ENCODE data around the gene EGF.
"Not testable (repeated sequence)": the region's sequence is repeated elsewhere in the genome, so short reads cannot be mapped to it uniquely, and the experiment has no call there.

Gene EGF

DNA sequence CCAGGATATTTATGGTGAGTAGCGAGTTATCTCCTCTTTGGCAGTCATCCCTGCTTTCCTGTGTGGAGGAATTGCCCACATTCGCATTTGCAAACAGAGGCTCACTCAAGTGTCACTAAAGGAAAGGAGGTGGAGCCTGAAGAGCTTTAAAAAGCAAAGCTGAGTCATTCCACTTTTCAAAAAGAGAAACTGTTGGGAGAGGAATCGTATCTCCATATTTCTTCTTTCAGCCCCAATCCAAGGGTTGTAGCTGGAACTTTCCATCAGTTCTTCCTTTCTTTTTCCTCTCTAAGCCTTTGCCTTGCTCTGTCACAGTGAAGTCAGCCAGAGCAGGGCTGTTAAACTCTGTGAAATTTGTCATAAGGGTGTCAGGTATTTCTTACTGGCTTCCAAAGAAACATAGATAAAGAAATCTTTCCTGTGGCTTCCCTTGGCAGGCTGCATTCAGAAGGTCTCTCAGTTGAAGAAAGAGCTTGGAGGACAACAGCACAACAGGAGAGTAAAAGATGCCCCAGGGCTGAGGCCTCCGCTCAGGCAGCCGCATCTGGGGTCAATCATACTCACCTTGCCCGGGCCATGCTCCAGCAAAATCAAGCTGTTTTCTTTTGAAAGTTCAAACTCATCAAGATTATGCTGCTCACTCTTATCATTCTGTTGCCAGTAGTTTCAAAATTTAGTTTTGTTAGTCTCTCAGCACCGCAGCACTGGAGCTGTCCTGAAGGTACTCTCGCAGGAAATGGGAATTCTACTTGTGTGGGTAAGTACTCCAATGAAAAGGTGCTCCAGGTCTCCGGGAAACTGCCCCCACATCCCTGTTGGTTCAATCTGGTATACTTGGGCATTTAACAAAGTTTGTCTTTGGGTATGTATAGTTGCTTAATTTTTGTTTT, at the start of gene EGF:
TSS of gene EGF (plus strand) at position 178 of the 890 bp plus-strand sequence. CDS start at position 631, 453 bp downstream.
- DNase-seq: no peak

DNA sequence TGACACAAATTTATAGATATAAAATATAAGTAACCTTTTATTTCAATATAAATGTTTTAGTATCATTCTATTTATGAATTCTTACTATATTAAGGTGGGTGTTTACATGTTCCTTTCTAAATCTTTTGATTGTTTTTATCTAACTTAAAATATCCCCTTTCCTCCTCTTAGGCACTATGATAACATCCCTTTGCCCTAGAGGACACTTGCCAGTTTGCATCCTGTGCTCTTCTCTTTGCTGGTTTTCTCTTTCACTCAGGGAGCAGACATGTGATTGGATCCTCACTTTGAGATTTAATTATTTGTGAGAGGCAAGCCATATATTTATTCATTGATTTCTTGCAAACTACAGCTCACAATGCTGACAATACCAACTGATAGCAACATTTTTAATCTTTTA, 48.5 kb upstream of the EGF start:
- DNase-seq: no peak

DNA sequence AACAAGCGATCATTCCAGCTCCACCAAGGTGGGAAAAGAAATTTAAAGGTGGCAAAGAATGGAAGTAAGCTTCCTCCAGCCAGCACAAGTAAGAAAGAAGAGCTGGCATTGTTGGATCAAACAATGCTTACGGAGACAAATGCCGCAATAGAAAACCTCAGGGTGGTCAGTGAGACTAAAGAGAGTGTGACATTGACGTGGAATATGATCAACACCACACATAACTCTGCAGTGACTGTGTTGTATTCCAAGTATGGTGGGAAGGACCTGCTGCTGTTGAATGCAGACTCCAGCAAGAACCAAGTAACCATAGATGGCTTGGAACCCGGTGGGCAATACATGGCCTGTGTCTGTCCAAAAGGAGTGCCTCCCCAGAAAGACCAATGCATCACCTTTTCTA, 42.6 kb upstream of the EGF start:
- DNase-seq: no peak

DNA sequence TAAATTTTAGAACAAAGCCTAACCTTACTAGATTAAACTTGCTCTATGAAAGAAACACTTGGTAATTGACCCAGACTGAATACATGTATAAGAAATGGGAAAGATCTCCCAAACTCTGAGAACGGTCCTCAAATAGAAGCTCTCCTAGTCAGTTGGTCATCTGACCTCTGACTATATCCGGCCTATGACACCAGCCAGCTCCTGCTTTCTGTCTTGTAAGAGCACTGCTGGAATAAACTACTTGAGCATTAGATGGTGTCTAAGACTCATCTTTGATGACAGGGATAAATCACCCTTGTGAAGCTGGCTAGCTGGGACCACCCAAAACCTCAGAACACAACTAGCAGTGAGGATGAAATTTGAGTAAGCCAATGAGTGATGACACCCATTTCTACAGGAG, 40.6 kb upstream of the EGF start:
- no peak for DNase-seq

DNA sequence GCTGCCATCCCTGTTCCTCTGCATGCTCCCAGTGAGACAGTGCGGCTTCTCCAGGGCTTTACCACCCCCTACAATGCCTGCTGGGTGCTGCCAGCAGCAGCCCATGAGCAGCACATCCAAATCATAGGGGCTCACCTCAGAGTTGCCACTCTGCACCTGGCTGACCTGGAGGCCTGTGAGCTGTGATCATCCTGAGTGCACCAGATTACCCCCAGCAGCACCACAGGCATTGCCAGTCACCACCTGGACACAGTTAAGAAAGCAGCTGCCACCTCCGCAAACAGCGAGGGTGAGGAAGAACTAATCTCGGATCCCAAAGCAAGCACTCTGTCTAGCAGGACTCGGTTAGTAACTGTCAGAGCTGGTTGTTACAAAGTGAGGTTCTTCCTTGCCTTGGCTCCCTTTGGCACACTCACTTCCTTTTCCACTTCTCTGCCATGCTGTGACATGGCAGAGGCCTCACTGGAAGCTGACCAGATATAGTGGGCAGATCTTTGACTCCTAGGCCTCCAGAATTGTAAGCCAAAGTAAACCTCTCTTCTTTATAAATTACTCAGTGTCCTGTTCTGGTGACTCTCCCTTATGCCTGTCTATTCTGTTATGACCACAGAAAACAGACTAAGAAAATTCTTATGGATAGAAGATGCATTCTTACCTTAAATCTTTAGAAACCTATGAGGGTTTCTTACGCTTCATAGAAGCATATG, 39.6 kb upstream of the EGF start:
- DNase-seq: no peak

DNA sequence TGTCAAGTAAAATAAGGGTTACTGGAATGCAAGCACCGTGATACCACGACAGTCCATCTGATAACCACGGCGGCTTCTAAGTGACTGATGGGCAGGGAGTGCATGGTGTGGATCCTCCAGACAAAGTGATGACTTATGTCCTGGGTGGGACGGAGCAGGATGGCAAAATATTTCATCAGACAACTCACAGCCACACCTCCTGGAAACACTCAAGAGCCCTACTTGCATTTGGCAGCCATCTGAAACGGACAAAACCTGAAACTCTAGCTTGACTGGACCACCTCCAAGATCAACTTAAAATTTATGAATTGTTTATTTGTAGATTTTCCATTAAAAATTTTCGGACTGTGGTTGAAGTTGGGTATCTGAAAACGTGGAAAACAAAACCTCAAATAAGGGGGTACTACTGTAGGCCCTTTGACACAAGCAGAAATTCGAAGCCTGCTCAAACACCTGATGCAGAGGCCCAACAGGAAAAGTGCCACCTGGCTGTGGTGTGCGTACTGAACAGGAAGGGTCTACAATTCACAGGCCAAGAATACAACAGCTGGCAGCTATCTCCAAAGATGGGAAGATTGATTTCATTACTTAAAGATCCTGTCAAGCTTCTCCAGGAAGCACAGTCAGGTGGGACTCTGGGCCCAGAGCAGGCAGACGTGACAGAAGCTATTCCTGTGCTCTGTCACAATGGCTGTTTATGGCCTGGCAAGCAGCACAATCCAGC, 38.7 kb upstream of the EGF start:
- DNase-seq: no peak

DNA sequence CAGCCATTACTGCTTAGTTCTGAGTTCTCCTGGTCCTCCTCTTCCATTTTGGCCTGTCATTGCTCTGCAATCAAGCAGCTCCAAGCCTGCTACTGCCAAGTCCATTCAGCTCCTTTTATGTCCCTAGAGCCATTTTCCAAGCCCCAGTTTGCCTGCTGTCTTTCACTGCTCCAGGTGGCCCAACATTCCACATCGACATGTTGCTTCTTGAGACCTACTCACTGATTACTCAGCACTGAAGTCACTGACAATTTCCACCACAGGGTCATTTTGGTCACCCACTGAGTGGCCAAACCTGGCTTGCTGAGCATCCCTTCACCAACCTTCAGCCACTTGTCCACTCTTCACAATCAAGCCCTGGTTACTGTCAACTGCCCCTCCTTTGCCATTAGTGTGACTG, 37.6 kb upstream of the EGF start:
- DNase-seq: no peak

DNA sequence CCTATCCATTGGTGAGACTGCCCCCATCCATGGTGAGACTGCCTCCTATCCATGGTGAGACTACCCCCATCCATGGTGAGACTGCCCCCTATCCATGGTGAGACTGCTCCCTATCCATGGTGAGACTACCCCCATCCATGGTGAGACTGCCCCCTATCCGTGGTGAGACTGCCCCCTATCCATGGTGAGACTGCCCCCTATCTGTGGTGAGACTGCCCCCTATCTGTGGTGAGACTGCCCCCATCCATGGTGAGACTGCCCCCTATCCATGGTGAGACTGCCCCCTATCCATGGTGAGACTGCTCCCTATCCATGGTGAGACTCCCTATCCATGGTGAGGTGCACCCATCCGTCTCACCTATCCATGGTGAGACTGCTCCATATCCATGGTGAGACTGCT, 37.1 kb upstream of the EGF start:
- DNase-seq: not testable (repeated sequence)

DNA sequence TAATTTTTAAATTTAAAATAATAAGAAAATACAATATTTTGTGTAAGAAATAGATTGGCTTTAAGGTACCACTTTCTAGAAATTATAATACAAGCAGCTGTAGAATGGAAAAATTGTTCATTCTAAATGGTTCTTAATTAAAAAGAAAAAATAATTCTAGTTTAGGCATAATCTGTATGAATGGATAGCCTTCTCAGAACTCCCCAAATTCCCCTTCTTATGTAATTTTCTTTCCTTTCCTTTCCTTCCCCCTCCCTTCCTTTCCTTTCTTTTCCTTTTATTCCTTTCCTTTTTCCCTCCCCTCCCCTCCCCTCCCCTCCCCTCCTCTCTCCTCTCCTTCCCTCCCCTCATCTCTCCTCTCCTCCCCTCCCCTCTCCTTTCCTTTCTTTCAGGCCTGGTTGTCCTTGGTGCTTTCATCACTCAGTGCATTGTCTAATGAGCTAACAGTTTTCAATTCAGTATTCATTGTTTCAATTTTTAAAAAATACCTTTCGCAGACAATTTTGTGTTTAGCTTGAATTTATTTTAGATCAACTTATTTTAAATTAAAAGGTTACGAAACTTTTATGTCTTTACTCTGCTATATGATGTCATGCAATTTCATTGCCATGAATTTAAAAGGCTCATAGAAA, 35.9 kb upstream of the EGF start:
- no peak for DNase-seq

DNA sequence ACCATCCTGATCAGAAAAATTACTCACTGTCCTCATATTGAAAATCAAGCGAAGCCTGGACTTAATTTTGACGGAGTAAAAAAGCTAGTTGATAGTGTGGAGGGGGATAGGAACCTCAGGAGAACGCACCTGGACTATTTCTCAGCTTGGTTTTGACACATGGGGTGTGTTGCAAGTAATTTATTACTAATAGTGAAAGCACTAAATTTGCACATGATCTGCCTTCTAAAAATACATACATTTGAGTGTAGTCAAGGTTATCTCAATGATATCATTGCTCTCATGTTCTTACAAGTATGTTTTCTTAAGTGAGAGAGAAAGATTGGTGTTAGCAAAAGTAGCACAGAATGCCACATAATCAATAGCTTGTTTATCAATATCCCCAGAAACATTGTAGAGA, 35.3 kb upstream of the EGF start:
- DNase-seq: no peak

DNA sequence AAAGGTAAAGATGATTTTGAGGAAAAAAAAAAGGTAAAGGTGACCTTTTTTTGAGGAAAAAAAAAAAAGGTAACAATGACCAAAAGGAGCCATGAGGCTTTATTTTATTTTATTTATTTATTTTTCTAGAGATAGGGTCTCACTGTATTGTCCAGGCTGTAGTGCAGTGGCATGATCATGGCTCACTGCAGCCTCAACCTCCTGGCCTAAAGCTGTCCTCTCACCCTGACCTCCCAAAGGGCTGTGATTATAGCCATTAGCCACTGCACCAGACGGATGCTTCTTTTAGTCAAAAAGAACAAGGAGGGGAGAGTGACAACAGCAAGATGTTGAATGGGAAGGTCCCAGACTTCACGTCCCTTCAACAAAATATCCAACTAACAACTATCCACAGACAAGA, 34.3 kb upstream of the EGF start:
- no peak for DNase-seq

DNA sequence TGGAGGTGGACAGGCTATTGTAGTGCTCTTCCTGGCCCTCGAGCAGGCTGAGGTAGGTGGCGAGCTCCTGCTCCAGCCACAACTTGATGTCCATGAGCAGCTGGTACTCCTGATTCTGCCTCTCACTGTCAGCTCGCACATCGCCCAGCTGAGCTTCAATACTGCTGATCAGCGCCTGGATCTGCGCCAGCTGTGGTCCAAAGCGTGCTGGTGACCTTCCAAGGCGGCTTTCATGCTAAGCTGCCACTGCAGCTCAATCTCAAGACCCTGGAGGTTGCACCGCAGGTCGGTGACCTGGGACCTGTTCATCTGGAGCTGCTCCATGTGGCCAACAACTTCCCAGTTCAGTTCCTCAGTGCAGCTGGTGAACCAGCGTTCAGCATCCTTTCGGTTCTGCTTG, 33.6 kb upstream of the EGF start:
- no peak for DNase-seq

DNA sequence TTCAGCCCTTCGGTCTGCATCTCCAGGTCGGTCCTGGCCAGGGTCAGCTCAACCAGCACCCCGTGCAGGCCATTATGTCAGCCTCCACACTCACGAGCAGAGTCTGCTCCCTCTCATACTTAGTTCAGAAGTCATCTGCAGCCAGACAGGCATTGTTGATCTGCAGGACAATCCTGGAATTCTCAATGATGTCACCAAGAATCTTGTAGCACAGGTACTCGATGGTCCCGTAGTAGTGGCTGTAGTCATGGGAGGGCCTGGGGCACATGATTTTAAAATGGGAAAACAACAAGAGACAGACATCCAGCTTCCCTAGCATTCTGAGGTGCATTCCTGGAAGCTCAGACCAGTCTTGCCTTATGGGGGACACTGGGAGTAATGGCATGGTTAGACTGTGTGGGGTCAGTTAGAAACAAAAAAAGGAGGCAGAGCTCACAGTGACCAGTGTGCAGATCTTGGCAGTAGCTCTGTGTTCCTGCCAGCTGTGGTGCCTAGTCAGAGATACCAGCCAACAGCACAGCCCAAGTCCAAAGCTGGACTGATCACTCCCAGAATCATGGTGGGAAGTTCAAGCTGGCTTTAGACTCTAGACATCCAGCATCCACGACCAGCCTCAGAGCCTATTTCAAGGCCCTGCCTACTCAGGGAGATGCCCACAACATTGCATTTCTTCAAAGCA, 32.9 kb upstream of the EGF start:
- DNase-seq: no peak

DNA sequence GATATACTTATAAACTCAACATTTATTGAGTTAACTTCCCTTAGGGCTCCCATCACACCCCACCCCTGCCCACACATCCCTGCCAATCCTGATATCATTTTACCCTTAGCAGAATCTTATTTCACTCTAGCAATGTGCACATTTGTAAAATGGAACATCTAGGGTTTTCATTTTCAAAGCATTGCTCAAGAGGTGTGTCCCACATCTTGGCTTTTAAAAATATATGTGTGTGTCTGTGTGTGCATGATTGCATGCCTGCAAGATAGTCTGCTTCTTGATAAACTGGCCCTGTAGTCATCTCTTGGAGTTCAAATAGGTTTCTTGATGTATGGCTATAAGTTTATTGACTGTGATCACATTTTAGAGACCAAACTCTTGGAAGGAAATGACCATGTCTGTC, 26.4 kb upstream of the EGF start:
- DNase-seq: no peak

DNA sequence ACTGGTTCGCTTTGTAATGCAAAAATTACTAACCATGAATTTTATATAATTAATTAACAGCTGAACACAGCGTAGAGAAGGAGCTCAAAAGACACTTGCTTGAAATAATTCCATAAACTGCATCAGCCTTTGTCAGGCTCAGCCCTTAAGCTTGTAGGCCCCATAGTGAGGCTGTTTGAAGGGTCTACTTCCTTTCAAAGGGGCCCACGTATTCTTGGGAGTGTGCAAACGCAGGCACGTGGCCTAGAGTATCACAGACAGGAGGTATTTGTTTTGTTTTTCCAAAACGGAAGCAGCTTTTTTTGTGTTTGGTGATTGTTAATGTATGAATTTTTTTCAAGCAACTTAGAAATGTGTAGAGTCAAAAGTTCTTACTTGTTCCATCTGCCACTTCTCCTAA, 25.6 kb upstream of the EGF start:
- DNase-seq: no peak

DNA sequence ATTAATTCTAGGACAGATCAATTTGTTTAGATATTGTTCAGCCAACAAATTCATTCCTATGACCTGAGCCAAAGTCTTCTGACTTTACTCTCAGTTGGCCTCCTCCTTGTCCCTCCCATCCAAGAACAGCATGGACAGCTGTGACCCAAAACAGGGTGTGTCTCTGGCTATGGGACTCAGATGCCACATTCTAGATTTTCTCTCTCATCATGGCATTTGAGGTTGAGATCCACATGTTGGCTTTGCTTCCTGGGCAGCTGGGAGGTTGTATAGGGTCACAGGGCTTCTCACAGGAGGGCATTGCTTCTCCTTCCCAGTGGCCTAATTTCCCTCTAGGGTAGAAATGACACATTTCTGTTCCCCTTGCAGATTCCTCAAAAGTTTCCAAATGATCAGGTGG, 22.6 kb upstream of the EGF start:
- no peak for DNase-seq

DNA sequence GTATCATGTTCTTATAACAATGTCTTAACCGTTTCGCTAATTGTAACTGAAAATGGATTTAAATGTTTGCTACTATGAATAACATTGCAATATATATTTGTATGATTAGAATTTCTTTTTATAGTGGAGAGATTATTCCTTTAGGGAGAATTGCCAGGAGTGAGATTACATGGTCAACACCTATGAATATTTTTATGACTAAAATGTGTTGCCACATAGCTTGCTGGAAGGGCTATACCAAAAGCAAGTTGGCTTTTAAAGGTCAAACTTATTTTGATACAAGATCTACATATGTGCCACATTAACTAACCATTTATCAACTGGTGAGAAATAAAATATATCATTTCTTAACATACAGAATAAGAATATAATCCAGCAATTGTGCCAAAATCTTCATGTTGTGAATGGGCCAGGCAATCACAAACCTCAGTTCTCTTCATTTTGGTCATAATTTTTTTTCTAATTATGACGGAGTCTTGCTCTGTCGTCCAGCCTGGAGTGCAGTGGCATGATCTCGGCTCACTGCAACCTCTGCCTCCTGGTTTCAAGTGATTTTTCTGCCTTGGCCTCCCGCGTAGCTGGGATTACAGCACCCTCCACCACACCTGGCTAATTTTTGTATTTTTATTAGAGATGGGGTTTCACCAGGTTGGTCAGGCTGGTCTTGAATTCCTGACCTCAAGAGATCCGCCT, 10.0 kb upstream of the EGF start:
- no peak for DNase-seq

DNA sequence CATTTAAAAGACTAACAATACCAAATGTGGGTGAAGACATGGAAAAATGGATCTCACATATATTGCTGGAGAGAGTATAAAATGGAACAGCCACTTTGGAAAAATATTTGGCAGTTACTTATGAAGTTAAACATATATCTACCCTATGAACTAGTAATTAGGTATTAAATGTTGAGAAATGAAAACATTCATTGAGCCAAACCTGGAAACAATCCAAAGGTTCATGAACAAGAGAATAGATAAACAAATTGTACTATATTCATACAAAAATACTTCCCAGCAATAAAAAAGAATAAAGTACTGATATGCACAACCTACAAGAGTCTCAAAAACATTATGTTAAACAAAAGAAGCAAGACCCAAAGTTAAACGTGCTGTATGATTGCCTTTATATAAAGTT, 4.0 kb upstream of the EGF start:
- no peak for DNase-seq

DNA sequence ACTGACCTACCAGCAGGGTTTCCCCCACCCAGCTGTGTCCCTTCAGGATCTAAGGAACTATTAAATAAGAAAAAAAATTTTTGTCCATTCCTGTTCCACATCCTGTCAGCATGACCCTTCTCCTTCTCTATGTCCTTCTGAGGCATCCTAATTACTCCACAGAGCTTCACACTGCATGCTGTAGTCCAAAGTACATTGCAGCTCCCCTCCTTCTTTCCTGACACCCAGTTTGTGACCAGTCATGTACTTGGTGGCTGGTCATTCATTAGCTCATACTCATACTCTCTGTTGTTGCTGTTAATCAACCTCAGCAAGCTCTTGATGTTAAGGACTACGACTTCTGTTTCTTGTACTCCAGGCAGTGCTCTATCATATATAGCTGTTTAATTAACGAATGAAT, 2.4 kb upstream of the EGF start:
- no peak for DNase-seq

DNA sequence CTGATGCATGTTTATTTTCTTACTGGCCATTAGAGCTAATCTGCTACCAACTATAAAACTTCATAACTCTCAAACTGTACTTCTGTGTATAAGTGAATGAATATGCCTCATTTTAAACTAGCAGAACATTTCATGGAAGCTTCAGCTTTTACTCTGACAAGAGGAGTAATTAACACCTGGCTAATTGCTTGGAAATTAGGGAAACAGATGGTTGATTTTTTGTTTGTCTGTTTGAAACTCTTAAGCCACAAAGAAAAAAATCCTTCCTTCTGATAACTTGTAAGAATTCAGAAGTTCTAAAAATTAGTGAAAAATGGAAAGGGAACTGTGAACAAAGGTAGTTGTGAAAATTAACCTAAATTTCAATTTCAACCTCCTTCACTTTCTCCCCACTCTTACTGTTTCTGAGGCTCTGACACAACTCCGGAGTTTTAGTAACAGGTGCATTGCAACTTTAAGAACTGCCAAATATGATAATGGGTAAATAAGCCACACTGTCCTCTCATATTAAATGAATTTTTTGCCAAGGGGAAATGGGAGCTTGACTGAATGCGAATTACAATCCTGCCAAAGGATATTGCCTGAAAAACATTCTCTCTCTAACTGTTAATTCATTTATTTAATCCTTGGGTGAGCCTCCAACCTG, 1.0 kb downstream of the EGF start:
- no peak for DNase-seq

DNA sequence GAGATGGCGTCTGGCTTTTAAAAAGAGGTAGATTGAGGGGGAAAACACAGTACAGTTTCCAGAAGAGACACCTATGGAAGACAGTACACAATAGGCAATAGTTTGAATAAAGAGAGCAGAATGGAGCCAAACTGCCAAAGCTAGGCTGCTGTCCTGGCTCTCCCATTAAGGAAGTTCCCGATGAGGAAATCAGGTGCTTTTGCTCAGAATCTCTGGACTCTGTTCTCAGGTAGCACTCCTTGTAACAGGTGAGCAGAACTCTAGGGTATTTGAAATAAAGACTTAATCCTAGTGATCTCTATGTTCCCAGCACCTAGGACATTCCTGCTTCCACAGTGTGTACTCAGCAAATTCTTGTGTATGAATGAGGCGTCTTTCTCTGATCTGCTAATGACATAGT, 1.6 kb downstream of the EGF start:
- no peak for DNase-seq
